Spleen (tissue), 11 donors: Measurements from ENCODE around the gene SFXN5. TPM values are rescaled to one million over a fixed set of nuclear protein-coding genes. Genes with fewer than 3 reads are reported as not detected.

Source experiments
- DNase-seq: peaks from one replicate; pipeline ENCODE4 v3.0.0-alpha.2; 2020
- H3K27ac ChIP-seq, 8 donors: fragments of 200-600 bp; sonication (generic) in 7 of 8; 1 replicate in 4 of 8; 2 replicates in 4 of 8; pipeline versions ENCODE4 v1.5.0 to v1.8.0; 2016 to 2021; ENCODE audit warnings: inconsistent platforms in 4 of 8, mild to moderate bottlenecking in 4 of 8, moderate library complexity in 1 of 8
- H3K27me3 ChIP-seq, 7 donors: fragments of 200-600 bp; sonication (generic) in 6 of 7; replicated peaks in 1 of 7; 1 replicate in 4 of 7; 2 replicates in 3 of 7; pipeline versions ENCODE4 v1.5.0 to v1.8.0; 2016 to 2021; ENCODE audit warnings: inconsistent platforms in 3 of 7, mild to moderate bottlenecking in 1 of 7
- H3K36me3 ChIP-seq, 6 donors: fragments of 200-600 bp; sonication (generic) in 5 of 6; 1 replicate in 4 of 6; 2 replicates in 2 of 6; pipeline versions ENCODE4 v1.5.0 to v1.8.0; 2016 to 2021; ENCODE audit warnings: inconsistent platforms in 2 of 6
- H3K4me1 ChIP-seq, 6 donors: fragments of 200-600 bp; sonication (generic) in 5 of 6; 1 replicate in 3 of 6; 2 replicates in 3 of 6; pipeline versions ENCODE4 v1.5.0 to v1.8.0; 2016 to 2021; ENCODE audit warnings: inconsistent platforms in 3 of 6
- H3K4me3 ChIP-seq, 8 donors: fragments of 200-600 bp; sonication (generic) in 7 of 8; 1 replicate in 4 of 8; 2 replicates in 4 of 8; pipeline versions ENCODE4 v1.5.0 to v1.8.0; 2016 to 2021; ENCODE audit warnings: inconsistent platforms in 4 of 8, mild to moderate bottlenecking in 4 of 8, moderate library complexity in 2 of 8
- H3K9me3 ChIP-seq, 8 donors: fragments of 200-600 bp; sonication (generic) in 7 of 8; 1 replicate in 4 of 8; 2 replicates in 4 of 8; pipeline versions ENCODE4 v1.5.0 to v1.8.0; 2016 to 2021; ENCODE audit warnings: inconsistent platforms in 4 of 8
- POLR2A ChIP-seq, 3 donors: fragments of 450-650 bp; IDR thresholded peaks; one replicate each; pipeline ENCODE4 v1.5.1; 2017; ENCODE audit warnings: antibody characterized with exemption in 3 of 3, mild to moderate bottlenecking in 1 of 3
- POLR2AphosphoS5 ChIP-seq, 3 donors: sonication (generic); formaldehyde crosslinking; IDR thresholded peaks; one replicate each; pipeline ENCODE4 v1.5.1; 2017; ENCODE audit warnings: antibody characterized with exemption in 3 of 3
- WGBS, 5 donors: extraction: QIAGEN DNeasy Blood & Tissue Kit in 3 of 5; methylation state at CpG; one replicate each; pipeline versions ENCODE4 v1.1.5 to v1.1.7; 2013 to 2018; 5-methylcytosine and 5-hydroxymethylcytosine counted together
- intact Hi-C: fragments of 100-400 bp; cut with DNase I; formaldehyde crosslinking; loops from one replicate; pipeline ENCODE4 v1.15.0; 2023; ENCODE audit warnings: low total_unique reads
- polyA plus RNA-seq, 3 donors: library from polyadenylated mRNA; stranded (reverse); fragments of 200-250 nt; gene quantifications; one replicate each; pipeline ENCODE4 v1.2.1, GENCODE V29; 2013
- total RNA-seq, 7 donors: library from RNA; depleted of rRNA in 3 of 7; stranded (reverse); fragments of >200 nt in 3 of 7; fragmentation: NEBNext Ultra II Directional in 4 of 7; extraction: Animal tissue kit (Norgen Biotek cat#: 25700) in 4 of 7; gene quantifications; one replicate each; pipeline versions ENCODE4 v1.1.0 to v1.2.1, GENCODE V29; 2016 to 2021
- TF ChIP-seq, protein P1 (sequence below), 11 experiments: fragments of 200-600 bp in 7 of 11; fragments of 450-650 bp in 4 of 11; sonication (generic) in 4 of 11; IDR thresholded peaks in 8 of 11; conservative IDR thresholded peaks in 3 of 11; 1 replicate in 7 of 11; 2 replicates in 4 of 11; pipeline versions ENCODE4 v1.4.0 to v1.8.0; 2016 to 2021; ENCODE audit warnings: antibody characterized with exemption in 11 of 11, inconsistent platforms in 4 of 11, mild to moderate bottlenecking in 1 of 11
- donor health status: healthy with polysubstance abuse.
- donor health status: DM: no; HTN: no; CAD: no; lungs with moderate emphysema.
- donor health status: DM: no; HTN: no; CAD: no.
- donor health status: Bipolar disorder and iron deficiency.
- donor health status: healthy.
- donor health status: DM: no; HTN: no; CAD: no.
- donor health status: DM: yes; HTN: yes; CAD: no.

The SFXN5 gene
- total and polyA plus RNA-seq, 10 donors, result 2.6 to 41.4 (median 22.9) TPM

DNA sequence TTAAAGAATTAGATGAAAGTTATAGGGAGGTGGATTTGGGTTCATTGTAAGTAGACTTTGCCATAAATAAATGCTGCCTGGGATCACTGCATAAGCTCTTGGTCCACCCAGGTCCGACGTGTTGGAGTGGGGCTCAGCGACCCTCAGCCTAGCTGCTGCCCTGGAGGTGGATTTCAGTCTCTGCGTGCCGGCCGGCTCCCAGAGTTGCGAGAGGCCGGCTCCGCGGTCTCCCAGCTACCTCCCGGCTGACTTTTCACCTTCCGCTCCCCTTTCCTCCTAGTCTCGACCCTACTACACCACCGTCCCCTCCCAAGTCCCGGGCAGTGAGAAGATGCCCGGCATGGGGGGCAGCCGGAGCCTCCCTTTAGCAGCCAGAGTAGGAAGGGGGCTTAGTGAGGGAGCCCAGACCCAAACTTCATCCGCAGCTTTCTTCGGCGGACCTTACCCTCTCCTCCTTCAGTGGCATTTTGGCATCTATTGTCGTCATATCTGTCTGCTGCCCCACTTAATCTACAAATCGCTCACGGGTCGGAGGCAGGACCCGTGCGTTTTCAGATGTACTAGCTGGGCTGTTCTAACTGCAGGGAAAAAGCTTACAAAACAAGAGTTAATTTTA lies 146.1 kb downstream of the SFXN5 start:
- H3K27ac ChIP-seq, result no peak overlapping the region
- DNase-seq, result no peak
- no peaks in the 10 kb centered on the region for H3K36me3 ChIP-seq
- no peak overlapping the region for H3K4me3 ChIP-seq
- TF ChIP-seq POLR2AphosphoS5 (IDR thresholded peaks at IDR 0.05) (no peak), POLR2A (IDR thresholded peaks at IDR 0.05) (no peak)
- TF ChIP-seq, protein P1, sequence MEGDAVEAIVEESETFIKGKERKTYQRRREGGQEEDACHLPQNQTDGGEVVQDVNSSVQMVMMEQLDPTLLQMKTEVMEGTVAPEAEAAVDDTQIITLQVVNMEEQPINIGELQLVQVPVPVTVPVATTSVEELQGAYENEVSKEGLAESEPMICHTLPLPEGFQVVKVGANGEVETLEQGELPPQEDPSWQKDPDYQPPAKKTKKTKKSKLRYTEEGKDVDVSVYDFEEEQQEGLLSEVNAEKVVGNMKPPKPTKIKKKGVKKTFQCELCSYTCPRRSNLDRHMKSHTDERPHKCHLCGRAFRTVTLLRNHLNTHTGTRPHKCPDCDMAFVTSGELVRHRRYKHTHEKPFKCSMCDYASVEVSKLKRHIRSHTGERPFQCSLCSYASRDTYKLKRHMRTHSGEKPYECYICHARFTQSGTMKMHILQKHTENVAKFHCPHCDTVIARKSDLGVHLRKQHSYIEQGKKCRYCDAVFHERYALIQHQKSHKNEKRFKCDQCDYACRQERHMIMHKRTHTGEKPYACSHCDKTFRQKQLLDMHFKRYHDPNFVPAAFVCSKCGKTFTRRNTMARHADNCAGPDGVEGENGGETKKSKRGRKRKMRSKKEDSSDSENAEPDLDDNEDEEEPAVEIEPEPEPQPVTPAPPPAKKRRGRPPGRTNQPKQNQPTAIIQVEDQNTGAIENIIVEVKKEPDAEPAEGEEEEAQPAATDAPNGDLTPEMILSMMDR (IDR thresholded peaks at IDR 0.05 in 8 of 11, conservative IDR thresholded peaks at IDR 0.05 in 3 of 11), result no peak
- intact Hi-C loops, result no loop called here
- peaks cover 4 to 100% (median 86%) of the 10 kb centered on the region in 7 donors for H3K27me3 ChIP-seq
- peaks cover 14 to 32% (median 24%) of the 10 kb centered on the region in 6 donors for H3K4me1 ChIP-seq
- 5 to 12% (median 7%) methylated on average over 25 to 26 of the region's 26 CpGs for WGBS, 5 donors
- H3K9me3 ChIP-seq, result no peaks in the 10 kb centered on the region

DNA sequence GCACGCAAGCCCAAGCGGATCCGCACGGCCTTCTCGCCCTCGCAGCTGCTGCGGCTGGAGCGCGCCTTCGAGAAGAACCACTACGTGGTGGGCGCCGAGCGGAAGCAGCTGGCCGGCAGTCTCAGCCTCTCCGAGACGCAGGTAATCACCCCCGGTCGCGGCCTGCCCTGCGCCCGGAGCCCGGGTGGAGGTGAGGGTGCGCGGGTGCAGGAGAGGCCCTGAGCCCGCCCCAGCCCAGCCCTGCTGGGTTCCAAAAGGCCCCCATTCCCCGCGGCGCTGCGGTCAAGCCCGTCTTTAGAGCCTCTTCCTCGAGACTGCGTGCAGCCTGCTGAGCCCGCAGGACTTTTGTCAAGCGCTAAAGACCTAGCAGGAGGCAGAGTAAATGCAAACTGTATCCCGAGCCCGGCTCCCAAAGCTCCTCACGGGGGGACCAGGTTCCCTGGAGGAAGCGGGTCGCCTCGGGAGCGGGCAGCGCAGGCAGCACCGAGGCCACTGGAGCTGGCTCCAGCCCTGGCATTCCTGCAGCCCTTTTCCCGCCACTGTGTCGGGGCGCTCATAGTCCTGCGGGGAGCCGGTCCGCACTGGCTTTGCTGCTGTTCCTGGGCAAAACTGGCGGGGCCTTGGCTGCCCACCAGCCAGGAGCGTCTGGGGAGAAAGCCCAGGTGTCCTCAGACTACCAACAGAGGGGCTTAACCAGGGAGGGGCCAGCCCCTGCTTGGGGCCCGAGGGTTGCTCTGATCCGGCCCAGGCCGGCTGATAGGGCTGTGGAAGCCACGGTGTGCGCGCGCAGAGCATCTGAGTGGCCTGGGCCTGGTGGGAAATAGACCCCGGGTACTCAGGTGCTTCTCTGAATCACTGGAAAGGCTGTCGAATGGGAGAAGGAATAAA lies 146.9 kb downstream of the SFXN5 start:
- Histone ChIP-seq H3K4me3 (peak overlapping the region in 3 of 8 donors; percentile 8 to 41 (median 10)), H3K36me3 (no peaks in the 10 kb centered on the region), H3K9me3 (no peaks in the 10 kb centered on the region), H3K27ac (no peak overlapping the region), H3K27me3 (peaks cover 4 to 100% (median 94%) of the 10 kb centered on the region in 7 donors), H3K4me1 (peaks cover 20 to 40% (median 32%) of the 10 kb centered on the region in 6 donors)
- DNase-seq, result peak; percentile 75
- intact Hi-C loops, result no loop called here
- WGBS, 5 donors, result 2 to 7% (median 5%) methylated on average over 26 to 61 of the region's 61 CpGs
- TF ChIP-seq, protein P1 (IDR thresholded peaks at IDR 0.05 in 8 of 11, conservative IDR thresholded peaks at IDR 0.05 in 3 of 11), result no peak
- TF ChIP-seq POLR2A (IDR thresholded peaks at IDR 0.05), result no peak
- no peak for TF ChIP-seq POLR2AphosphoS5 (IDR thresholded peaks at IDR 0.05)

DNA sequence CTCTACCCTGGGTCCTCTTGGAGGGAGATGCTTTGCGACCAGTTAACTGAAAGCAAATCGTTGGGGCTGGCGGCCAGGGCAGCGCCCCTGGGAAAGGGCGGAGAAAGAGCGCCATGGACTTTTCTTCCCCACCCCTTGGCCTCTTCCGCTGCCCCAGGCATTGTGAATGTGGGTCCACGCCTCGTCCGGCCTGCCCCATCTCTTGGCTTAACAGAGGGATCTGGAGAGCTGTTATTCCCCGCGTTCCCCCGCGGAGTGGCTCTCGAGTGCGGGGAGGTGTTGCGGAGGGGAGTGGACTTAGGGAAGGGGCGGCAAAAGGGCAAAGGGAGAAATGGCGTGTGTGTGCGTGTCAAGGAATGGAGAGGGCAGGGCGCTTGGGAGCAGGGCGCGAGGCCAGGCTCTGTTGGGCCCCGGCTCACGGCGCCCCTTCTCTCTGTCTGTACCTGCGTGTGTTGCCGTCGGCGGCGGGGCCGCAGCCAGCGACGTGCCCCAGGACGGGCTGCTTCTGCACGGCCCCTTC lies 147.6 kb downstream of the SFXN5 start:
- TF ChIP-seq, protein P1 (IDR thresholded peaks at IDR 0.05 in 8 of 11, conservative IDR thresholded peaks at IDR 0.05 in 3 of 11), result no peak
- no peak for TF ChIP-seq POLR2AphosphoS5 (IDR thresholded peaks at IDR 0.05)
- TF ChIP-seq POLR2A (IDR thresholded peaks at IDR 0.05), result no peak
- intact Hi-C loops, result no loop called here
- H3K9me3 ChIP-seq, result no peaks in the 10 kb centered on the region
- no peak for DNase-seq
- peaks cover 20 to 44% (median 34%) of the 10 kb centered on the region in 6 donors for H3K4me1 ChIP-seq
- no peak overlapping the region for H3K27ac ChIP-seq
- peak overlapping the region in 3 of 8 donors; percentile 8 to 41 (median 10) for H3K4me3 ChIP-seq
- no peaks in the 10 kb centered on the region for H3K36me3 ChIP-seq
- peaks cover 4 to 100% (median 98%) of the 10 kb centered on the region in 7 donors for H3K27me3 ChIP-seq
- 6 to 8% (median 6%) methylated on average over 26 to 36 of the region's 36 CpGs for WGBS, 5 donors
